Left lung (tissue), 10 donors: ENCODE measurements around the gene HGD. TPM values are rescaled to one million over a fixed set of nuclear protein-coding genes. Genes with fewer than 3 reads are reported as not detected.
A peak's percentile ranks its signal among the peaks of the same experiment; 100 is the strongest.

Experiments used
- ATAC-seq: fragments of 200-7000 bp; cut with Tn5 transposase; one replicate; pipeline ENCODE4 v1.9.1; 2020; ENCODE audit warnings: moderate library complexity
- DNase-seq, 4 donors: peaks; one replicate each; pipeline ENCODE4 v3.0.0-alpha.2; 2013 to 2020
- H3K27ac ChIP-seq, 2 donors: fragments of 200-600 bp; sonication (generic) in 1 of 2; one replicate each; pipeline versions ENCODE4 v1.5.0 to v1.8.0; 2020 to 2021
- H3K27me3 ChIP-seq, 2 donors: fragments of 200-600 bp; sonication (generic) in 1 of 2; one replicate each; pipeline versions ENCODE4 v1.5.0 to v1.8.0; 2020 to 2021
- H3K36me3 ChIP-seq, 2 donors: fragments of 200-600 bp; sonication (generic) in 1 of 2; one replicate each; pipeline versions ENCODE4 v1.5.0 to v1.8.0; 2020 to 2021
- H3K4me1 ChIP-seq, 2 donors: fragments of 200-600 bp; one replicate each; pipeline ENCODE4 v1.8.0; 2021
- H3K4me3 ChIP-seq, 2 donors: fragments of 200-600 bp; sonication (generic) in 1 of 2; one replicate each; pipeline versions ENCODE4 v1.5.0 to v1.8.0; 2020 to 2021; ENCODE audit warnings: mild to moderate bottlenecking in 1 of 2
- H3K9me3 ChIP-seq, 2 donors: fragments of 200-600 bp; sonication (generic) in 1 of 2; one replicate each; pipeline versions ENCODE4 v1.5.0 to v1.8.0; 2020 to 2021
- intact Hi-C, 2 donors: fragments of 100-400 bp; cut with DNase I; formaldehyde crosslinking; loops; one replicate each; pipeline versions ENCODE4 v1.11.2 to v1.14.2; 2022
- polyA plus RNA-seq, 6 donors: library from polyadenylated mRNA; unstranded; fragments of 120-200 nt; gene quantifications; one replicate each; pipeline ENCODE4 v1.2.1, GENCODE V29; 2013; ENCODE audit not compliant: insufficient read length in 6 of 6
- total RNA-seq, 2 donors: library from RNA; stranded (reverse); fragmentation: NEBNext Ultra II Directional; extraction: Animal tissue kit (Norgen Biotek cat#: 25700); gene quantifications; one replicate each; pipeline ENCODE4 v1.2.1, GENCODE V29; 2021
- TF ChIP-seq, protein P1 (sequence below), 2 donors: fragments of 200-600 bp; sonication (generic) in 1 of 2; IDR thresholded peaks; one replicate each; pipeline versions ENCODE4 v1.5.0 to v1.8.0; 2021; ENCODE audit warnings: antibody characterized with exemption in 2 of 2
- donor health status: DM: no; HTN: yes; CAD: no.
- donor health status: DM: no; HTN: no; CAD: no.

Gene HGD
- total and polyA plus RNA-seq, 8 donors: 0.38 to 2.4 (median 1.0) TPM

DNA sequence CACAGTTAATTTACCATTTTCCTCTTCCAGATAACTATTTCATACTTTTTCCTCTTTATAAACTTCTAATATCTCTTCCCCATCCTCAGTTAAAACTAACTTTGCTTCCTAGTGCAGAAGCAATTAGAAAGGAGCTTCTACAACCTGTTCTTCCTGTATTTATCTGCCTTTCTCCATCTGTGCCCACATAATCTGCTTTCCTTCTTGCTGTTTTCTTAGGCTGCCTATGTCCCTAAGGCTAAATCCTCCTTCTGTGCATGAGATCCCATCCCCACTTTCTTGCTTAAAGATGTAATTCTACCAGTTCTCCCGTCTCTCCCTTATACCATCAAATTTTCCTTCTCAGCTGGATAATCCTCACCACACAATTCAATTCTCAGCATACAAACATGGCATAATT is 28.3 kb upstream of the HGD start:
- no peaks in the 10 kb centered on the region for H3K4me1 ChIP-seq
- TF ChIP-seq, protein P1, sequence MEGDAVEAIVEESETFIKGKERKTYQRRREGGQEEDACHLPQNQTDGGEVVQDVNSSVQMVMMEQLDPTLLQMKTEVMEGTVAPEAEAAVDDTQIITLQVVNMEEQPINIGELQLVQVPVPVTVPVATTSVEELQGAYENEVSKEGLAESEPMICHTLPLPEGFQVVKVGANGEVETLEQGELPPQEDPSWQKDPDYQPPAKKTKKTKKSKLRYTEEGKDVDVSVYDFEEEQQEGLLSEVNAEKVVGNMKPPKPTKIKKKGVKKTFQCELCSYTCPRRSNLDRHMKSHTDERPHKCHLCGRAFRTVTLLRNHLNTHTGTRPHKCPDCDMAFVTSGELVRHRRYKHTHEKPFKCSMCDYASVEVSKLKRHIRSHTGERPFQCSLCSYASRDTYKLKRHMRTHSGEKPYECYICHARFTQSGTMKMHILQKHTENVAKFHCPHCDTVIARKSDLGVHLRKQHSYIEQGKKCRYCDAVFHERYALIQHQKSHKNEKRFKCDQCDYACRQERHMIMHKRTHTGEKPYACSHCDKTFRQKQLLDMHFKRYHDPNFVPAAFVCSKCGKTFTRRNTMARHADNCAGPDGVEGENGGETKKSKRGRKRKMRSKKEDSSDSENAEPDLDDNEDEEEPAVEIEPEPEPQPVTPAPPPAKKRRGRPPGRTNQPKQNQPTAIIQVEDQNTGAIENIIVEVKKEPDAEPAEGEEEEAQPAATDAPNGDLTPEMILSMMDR (IDR thresholded peaks at IDR 0.05): no peak
- no peak overlapping the region for H3K27ac ChIP-seq
- H3K36me3 ChIP-seq: peaks cover 0 to 13% of the 10 kb centered on the region in 2 donors
- no peak overlapping the region for H3K4me3 ChIP-seq
- H3K27me3 ChIP-seq: no peaks in the 10 kb centered on the region
- intact Hi-C loops: no loop called here
- H3K9me3 ChIP-seq: no peaks in the 10 kb centered on the region
- no peak for ATAC-seq
- DNase-seq: no peak

DNA sequence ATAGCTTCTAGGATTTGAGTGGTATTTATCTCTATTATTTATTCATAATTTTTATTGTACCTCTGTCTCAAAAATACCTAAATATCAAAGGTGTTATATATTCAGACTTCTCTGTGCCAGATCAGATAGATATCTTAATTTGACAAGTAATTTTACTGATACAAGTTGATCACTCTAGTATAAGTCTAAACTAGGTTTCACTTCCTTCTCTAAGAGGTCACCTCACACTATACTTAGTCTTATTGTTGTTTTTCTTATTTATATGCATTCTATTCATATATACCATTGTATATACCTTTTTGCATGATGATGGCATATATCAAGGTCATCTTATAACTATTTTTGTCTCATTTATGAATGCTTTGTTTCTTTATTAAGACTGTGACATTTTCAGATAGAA is 26.4 kb upstream of the HGD start:
- TF ChIP-seq, protein P1 (IDR thresholded peaks at IDR 0.05): no peak
- Histone ChIP-seq H3K9me3 (peaks cover 0 to 4% of the 10 kb centered on the region in 2 donors), H3K36me3 (peaks cover 0 to 29% of the 10 kb centered on the region in 2 donors), H3K27ac (no peak overlapping the region), H3K4me3 (no peak overlapping the region), H3K4me1 (no peaks in the 10 kb centered on the region), H3K27me3 (no peaks in the 10 kb centered on the region)
- no peak for DNase-seq
- intact Hi-C loops: no loop called here
- no peak for ATAC-seq

DNA sequence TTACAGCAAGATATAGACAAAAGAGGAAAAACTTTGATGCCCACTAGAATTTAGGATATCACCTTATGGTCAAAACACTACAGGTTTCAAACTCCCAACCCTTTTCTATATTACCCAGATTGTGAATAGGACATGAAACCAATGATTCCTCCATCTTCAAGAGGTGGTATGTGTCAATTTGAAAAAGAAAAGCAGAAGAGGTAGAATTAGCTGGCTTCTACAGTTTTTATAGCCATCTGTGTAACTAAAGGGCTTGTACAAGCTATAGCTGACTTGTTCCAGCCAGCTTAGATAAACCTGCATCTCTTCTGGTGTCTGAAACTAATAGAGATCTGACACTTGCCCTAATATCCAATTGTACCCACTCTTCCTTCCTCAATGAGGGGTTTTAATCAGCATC is 24.9 kb upstream of the HGD start:
- Histone ChIP-seq H3K27ac (no peak overlapping the region), H3K4me1 (no peaks in the 10 kb centered on the region), H3K4me3 (no peak overlapping the region), H3K9me3 (peaks cover 0 to 9% of the 10 kb centered on the region in 2 donors), H3K27me3 (no peaks in the 10 kb centered on the region), H3K36me3 (peaks cover 0 to 40% of the 10 kb centered on the region in 2 donors)
- TF ChIP-seq, protein P1 (IDR thresholded peaks at IDR 0.05): no peak
- no peak for ATAC-seq
- intact Hi-C loops: no loop called here
- DNase-seq: no peak

DNA sequence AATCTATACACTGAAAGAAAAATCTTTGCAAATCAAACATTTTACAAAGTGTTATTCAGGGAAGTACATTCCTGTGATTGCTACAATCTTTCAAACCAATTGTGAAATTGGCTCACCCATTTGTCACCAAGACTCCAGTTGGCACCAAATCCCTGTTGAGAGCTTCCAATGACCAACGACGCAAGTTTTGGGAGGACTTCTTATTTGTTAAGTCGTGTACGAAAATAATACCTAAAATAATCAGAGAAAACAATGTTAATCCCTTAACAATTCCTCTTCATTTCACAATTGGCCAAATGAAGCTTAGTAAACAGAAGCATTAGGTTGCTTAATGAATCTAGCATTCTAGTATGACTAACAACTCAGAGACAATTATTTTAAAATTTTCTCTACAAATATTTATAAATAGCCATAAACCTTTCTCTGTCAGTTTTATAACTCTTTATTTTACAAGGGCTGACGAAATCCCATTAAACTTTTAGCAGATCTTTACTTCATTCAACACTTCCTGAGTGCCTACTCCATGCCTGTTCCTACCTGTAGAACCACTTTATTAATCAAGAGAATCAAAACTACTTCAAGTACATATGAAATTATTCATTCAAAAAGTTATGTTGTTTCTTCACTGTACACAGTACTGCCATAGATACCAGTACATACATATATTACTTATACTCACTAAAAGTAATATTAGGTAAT is 24.0 kb upstream of the HGD start:
- peak overlapping the region in 1 of 2 donors; percentile 8 for H3K27ac ChIP-seq
- H3K4me3 ChIP-seq: no peak overlapping the region
- peak in 1 of 4 donors; percentile 3 for DNase-seq
- H3K27me3 ChIP-seq: no peaks in the 10 kb centered on the region
- TF ChIP-seq, protein P1 (IDR thresholded peaks at IDR 0.05): no peak
- intact Hi-C loops: no loop called here
- peaks cover 0 to 40% of the 10 kb centered on the region in 2 donors for H3K36me3 ChIP-seq
- peak; percentile 67 for ATAC-seq
- H3K9me3 ChIP-seq: peaks cover 0 to 9% of the 10 kb centered on the region in 2 donors
- no peaks in the 10 kb centered on the region for H3K4me1 ChIP-seq

DNA sequence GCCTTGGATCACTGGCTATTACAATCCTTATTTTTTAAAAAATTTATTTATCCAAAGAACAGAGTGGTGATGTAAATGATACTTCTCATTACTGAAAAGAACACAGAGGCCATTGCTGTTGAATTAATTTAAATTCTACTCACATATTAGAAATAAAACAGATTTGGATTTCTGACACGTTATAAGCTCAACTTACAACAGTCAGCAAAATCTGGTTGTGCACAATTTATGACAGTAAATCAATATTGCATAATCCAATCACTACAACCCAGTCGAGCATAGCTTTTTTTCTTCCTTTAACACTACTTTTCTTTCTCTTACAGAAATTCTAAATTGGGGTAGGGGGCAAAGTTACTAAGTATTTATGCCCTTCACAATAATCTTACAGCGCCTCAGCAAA is 17.3 kb upstream of the HGD start:
- Histone ChIP-seq H3K27me3 (no peaks in the 10 kb centered on the region), H3K27ac (no peak overlapping the region), H3K36me3 (peaks cover 0 to 32% of the 10 kb centered on the region in 2 donors), H3K4me3 (no peak overlapping the region), H3K4me1 (no peaks in the 10 kb centered on the region), H3K9me3 (peaks cover 0 to 9% of the 10 kb centered on the region in 2 donors)
- TF ChIP-seq, protein P1 (IDR thresholded peaks at IDR 0.05): no peak
- intact Hi-C loops: no loop called here
- no peak for ATAC-seq
- no peak for DNase-seq
